HG03342 (cell line): ENCODE measurements around the gene KCNQ2.

Source experiments
- ATAC-seq: cut with Tn5 transposase; IDR thresholded peaks from one replicate; pipeline ENCODE4 v1.9.1; 2021; ENCODE audit warnings: mild to moderate bottlenecking, moderate library complexity; ENCODE audit not compliant: unreplicated experiment

KCNQ2 gene

GRCh38 chr20:63455568-63455859, 16.9 kb downstream of the KCNQ2 start:
- ATAC-seq: no peak

GRCh38 chr20:63454731-63455567, 17.5 kb downstream of the KCNQ2 start:
- no peak for ATAC-seq

GRCh38 chr20:63452821-63453523, 19.5 kb downstream of the KCNQ2 start:
- no peak for ATAC-seq

- ATAC-seq: no peak
Measured at GRCh38 chr20:63452341-63452740, 20.1 kb downstream of the KCNQ2 start.

- ATAC-seq: no peak
Measured at GRCh38 chr20:63451821-63452220, 20.6 kb downstream of the KCNQ2 start.

- no peak for ATAC-seq
Measured at GRCh38 chr20:63449796-63450730, 22.4 kb downstream of the KCNQ2 start.

GRCh38 chr20:63449025-63449424, 23.4 kb downstream of the KCNQ2 start:
- ATAC-seq: no peak

GRCh38 chr20:63448031-63448430, 24.4 kb downstream of the KCNQ2 start:
- no peak for ATAC-seq

- no peak for ATAC-seq
Measured at GRCh38 chr20:63447320-63447719, 25.1 kb downstream of the KCNQ2 start.

GRCh38 chr20:63446216-63447024, 26.0 kb downstream of the KCNQ2 start:
- no peak for ATAC-seq

- no peak for ATAC-seq
Measured at GRCh38 chr20:63445075-63445734, 27.2 kb downstream of the KCNQ2 start.

GRCh38 chr20:63444548-63444947, 27.9 kb downstream of the KCNQ2 start:
- no peak for ATAC-seq

- no peak for ATAC-seq
Measured at GRCh38 chr20:63443606-63444395, 28.7 kb downstream of the KCNQ2 start.

- no peak for ATAC-seq
Measured at GRCh38 chr20:63442100-63442493, 30.4 kb downstream of the KCNQ2 start.

GRCh38 chr20:63441136-63442099, 31.0 kb downstream of the KCNQ2 start:
- ATAC-seq: no peak

GRCh38 chr20:63440366-63440955, 32.0 kb downstream of the KCNQ2 start:
- no peak for ATAC-seq

GRCh38 chr20:63439866-63440265, 32.6 kb downstream of the KCNQ2 start:
- no peak for ATAC-seq

- no peak for ATAC-seq
Measured at GRCh38 chr20:63438121-63438520, 34.3 kb downstream of the KCNQ2 start.
